WTC11 (cell line): ENCODE results near the gene LRRC1.

ENCODE experiments used
- CREB1 ChIP-seq: sonication (generic); formaldehyde crosslinking; IDR thresholded peaks from 2 replicates; pipeline ENCODE4 v1.8.0; 2023; ENCODE audit warnings: mild to moderate bottlenecking, missing genetic modification reagents
- TF ChIP-seq, protein P1 (sequence below): sonication (generic); formaldehyde crosslinking; conservative IDR thresholded peaks from 2 replicates; pipeline ENCODE4 v1.8.1; 2022; ENCODE audit warnings: mild to moderate bottlenecking, missing genetic modification reagents
- TF ChIP-seq, protein P2 (sequence below): fragments of 200-600 bp; IDR thresholded peaks from 2 replicates; pipeline ENCODE4 v1.8.0; 2022; ENCODE audit warnings: antibody characterized with exemption

DNA sequence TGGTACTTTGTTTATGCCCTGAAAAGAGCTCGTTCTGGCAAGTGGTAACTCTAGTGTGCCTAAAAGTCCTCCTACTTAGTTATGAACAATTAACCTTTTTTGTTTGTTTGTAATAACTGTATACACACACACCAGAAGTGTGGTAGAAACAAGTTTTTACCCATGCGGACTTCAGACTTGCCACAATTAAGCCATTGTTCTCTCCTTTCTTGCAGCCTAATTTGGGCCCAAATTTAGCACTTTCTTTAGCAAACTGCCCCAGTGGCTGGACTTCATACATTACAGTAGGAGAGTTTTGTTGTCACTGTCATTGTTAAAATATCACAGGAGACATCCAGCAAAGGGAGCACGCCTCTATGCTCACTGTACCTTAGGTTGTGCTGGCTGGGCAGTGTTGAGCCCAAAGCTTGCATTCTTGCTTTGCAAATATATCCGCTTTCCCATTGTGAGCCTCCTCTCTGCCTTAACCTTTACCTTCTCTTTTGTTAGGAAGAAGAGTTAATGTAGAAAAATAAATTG, 53.0 kb downstream of the LRRC1 start:
- TF ChIP-seq, protein P1, sequence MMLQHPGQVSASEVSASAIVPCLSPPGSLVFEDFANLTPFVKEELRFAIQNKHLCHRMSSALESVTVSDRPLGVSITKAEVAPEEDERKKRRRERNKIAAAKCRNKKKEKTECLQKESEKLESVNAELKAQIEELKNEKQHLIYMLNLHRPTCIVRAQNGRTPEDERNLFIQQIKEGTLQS = no peak
- TF ChIP-seq, protein P2, sequence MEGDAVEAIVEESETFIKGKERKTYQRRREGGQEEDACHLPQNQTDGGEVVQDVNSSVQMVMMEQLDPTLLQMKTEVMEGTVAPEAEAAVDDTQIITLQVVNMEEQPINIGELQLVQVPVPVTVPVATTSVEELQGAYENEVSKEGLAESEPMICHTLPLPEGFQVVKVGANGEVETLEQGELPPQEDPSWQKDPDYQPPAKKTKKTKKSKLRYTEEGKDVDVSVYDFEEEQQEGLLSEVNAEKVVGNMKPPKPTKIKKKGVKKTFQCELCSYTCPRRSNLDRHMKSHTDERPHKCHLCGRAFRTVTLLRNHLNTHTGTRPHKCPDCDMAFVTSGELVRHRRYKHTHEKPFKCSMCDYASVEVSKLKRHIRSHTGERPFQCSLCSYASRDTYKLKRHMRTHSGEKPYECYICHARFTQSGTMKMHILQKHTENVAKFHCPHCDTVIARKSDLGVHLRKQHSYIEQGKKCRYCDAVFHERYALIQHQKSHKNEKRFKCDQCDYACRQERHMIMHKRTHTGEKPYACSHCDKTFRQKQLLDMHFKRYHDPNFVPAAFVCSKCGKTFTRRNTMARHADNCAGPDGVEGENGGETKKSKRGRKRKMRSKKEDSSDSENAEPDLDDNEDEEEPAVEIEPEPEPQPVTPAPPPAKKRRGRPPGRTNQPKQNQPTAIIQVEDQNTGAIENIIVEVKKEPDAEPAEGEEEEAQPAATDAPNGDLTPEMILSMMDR = no peak
- TF ChIP-seq CREB1 (CRISPR knock-in tag) = no peak
